Parathyroid adenoma (tissue), 2 donors: ENCODE data around the gene DCST1.
"Not testable (repeated sequence)": the region's sequence is repeated elsewhere in the genome, so short reads cannot be mapped to it uniquely, and the experiment has no call there.

ENCODE experiments used
- H2AFZ ChIP-seq: fragments of 300-600 bp; sonication (generic); one replicate; pipeline ENCODE4 v1.7.0; 2017; ENCODE audit warnings: antibody characterized with exemption, mild to moderate bottlenecking
- H3K27ac ChIP-seq: fragments of 300-600 bp; sonication (generic); one replicate; pipeline ENCODE4 v1.7.0; 2017
- H3K27me3 ChIP-seq: fragments of 300-600 bp; sonication (generic); one replicate; pipeline ENCODE4 v1.7.0; 2017; ENCODE audit warnings: low read length; ENCODE audit not compliant: control insufficient read depth, insufficient read depth
- H3K36me3 ChIP-seq: fragments of 300-600 bp; sonication (generic); one replicate; pipeline ENCODE4 v1.7.0; 2017; ENCODE audit warnings: low read length; ENCODE audit not compliant: control insufficient read depth, insufficient read depth
- H3K4me1 ChIP-seq: fragments of 300-600 bp; sonication (generic); one replicate; pipeline ENCODE4 v1.7.0; 2017; ENCODE audit warnings: control low read depth
- H3K4me2 ChIP-seq: fragments of 300-600 bp; sonication (generic); one replicate; pipeline ENCODE4 v1.7.0; 2017; ENCODE audit warnings: low read length
- H3K4me3 ChIP-seq: fragments of 300-600 bp; sonication (generic); one replicate; pipeline ENCODE4 v1.7.0; 2017; ENCODE audit warnings: low read depth, low read length
- H3K79me2 ChIP-seq: fragments of 300-600 bp; sonication (generic); one replicate; pipeline ENCODE4 v1.7.0; 2017; ENCODE audit warnings: control low read depth
- H3K9ac ChIP-seq: fragments of 300-600 bp; sonication (generic); one replicate; pipeline ENCODE4 v1.7.0; 2017; ENCODE audit warnings: mild to moderate bottlenecking
- H3K9me3 ChIP-seq: fragments of 300-600 bp; sonication (generic); one replicate; pipeline ENCODE4 v1.7.0; 2017; ENCODE audit warnings: low read length; ENCODE audit not compliant: control insufficient read depth
- CTCF ChIP-seq: fragments of 300-600 bp; sonication (generic); IDR thresholded peaks from one replicate; pipeline ENCODE4 v1.7.0; 2017; ENCODE audit warnings: antibody characterized with exemption, mild to moderate bottlenecking
- donor health status: primary hyperparathyroidism.

DCST1 gene

GRCh38 chr1:154994591-154994990 is 39.0 kb upstream of the DCST1 start:
- no peaks in the 10 kb centered on the region for H3K36me3 ChIP-seq
- H3K9me3 ChIP-seq, result no peaks in the 10 kb centered on the region
- H2AFZ ChIP-seq, result no peak overlapping the region
- no peaks in the 10 kb centered on the region for H3K27me3 ChIP-seq
- H3K27ac ChIP-seq, result no peak overlapping the region
- H3K9ac ChIP-seq, result no peak overlapping the region
- no peaks in the 10 kb centered on the region for H3K79me2 ChIP-seq
- no peaks in the 10 kb centered on the region for H3K4me1 ChIP-seq
- no peak overlapping the region for H3K4me3 ChIP-seq
- no peak overlapping the region for H3K4me2 ChIP-seq
- TF ChIP-seq CTCF, result no peak

DNA sequence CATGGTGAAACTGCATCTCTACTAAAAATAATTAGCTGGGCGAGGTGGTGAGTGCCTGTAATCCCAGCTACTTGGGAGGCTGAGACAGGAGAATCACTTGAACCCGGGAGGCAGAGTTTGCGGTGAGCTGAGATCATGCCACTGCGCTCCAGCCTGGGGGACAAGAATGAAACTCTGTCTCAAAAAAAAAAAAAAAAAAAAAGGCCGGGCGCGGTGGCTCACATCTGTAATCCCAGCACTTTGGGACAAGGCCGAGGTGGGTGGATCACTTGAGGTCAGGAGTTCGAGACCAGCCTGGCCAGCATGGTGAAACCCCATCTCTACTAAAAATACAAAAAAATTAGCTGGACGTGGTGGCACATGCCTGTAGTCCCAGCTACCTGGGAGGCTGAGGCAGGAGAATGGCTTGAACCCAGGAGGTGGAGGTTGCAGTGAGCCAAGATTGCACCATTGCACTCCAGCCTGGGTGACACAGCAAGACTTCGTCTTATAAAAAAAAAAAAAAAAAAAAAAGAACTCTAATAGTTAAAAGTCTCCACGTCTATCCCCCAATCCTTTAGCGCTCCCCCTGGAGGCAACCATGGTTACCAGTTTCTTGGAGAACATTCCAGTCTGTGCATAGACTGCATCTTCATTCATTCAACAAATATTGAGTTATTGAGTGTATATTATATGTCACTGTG is 38.2 kb upstream of the DCST1 start:
- not testable (repeated sequence) for H3K36me3 ChIP-seq, H3K79me2 ChIP-seq, H2AFZ ChIP-seq, H3K4me3 ChIP-seq, H3K9me3 ChIP-seq, H3K9ac ChIP-seq, H3K4me2 ChIP-seq, H3K27me3 ChIP-seq, H3K27ac ChIP-seq, H3K4me1 ChIP-seq
- peak; percentile 26 for TF ChIP-seq CTCF

DNA sequence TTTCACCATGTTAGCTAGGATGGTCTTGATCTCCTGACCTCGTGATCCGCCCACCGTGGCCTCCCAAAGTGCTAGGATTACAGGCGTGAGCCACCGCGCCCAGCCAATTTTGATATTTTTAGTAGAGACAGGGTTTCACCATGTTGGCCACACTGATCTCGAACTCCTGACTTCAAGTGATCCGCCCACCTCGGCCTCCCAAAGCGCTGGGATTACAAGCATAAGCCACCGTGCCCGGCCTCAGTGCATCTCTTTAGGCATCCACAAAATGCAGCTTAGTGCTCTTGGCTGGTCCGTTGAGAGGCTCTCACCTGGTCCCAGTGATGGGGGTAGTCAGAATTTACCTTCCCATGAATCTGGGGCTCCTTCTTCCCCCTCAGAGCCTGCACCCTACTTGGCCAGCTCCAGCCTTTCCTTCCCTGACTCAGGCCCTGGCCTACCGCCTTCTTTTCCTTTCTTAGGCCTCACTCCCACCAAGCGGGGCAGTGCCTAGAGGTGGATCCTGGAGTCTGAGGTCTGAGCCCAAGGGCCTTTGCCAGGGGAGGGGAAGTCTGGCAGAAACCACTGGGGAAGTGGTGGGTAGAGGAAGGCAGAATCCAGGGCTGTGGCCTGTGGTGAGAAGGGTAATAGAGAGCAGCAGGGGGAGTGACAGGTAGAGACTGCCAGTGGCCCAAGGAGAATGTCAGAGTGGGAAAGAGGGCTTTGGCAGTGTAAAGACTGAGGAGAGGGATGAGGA is 36.5 kb upstream of the DCST1 start:
- H3K36me3 ChIP-seq, result no peaks in the 10 kb centered on the region
- H3K4me2 ChIP-seq, result no peak overlapping the region
- H3K27me3 ChIP-seq, result no peaks in the 10 kb centered on the region
- no peak overlapping the region for H3K9ac ChIP-seq
- no peak overlapping the region for H2AFZ ChIP-seq
- H3K4me3 ChIP-seq, result no peak overlapping the region
- H3K79me2 ChIP-seq, result no peaks in the 10 kb centered on the region
- no peaks in the 10 kb centered on the region for H3K4me1 ChIP-seq
- TF ChIP-seq CTCF, result no peak
- H3K9me3 ChIP-seq, result no peaks in the 10 kb centered on the region
- no peak overlapping the region for H3K27ac ChIP-seq

- Histone ChIP-seq H3K4me2 (no peak overlapping the region), H3K4me3 (no peak overlapping the region), H3K27me3 (no peaks in the 10 kb centered on the region), H3K36me3 (no peaks in the 10 kb centered on the region), H3K9me3 (no peaks in the 10 kb centered on the region), H3K79me2 (no peaks in the 10 kb centered on the region), H2AFZ (no peak overlapping the region), H3K9ac (no peak overlapping the region), H3K4me1 (no peaks in the 10 kb centered on the region), H3K27ac (no peak overlapping the region)
- TF ChIP-seq CTCF, result no peak
Observed at GRCh38 chr1:154998201-154998780, 35.3 kb upstream of the DCST1 start.
